Large intestine (tissue), 3 donors: ENCODE measurements around the gene DPM2. TPM values are rescaled to one million over a fixed set of nuclear protein-coding genes. Genes with fewer than 3 reads are reported as not detected.

Experiments used
- DNase-seq, 2 donors: peaks; one replicate each; pipeline versions ENCODE4 v3.0.0 to v3.0.0-alpha.2; 2013
- H3K27ac ChIP-seq: one replicate; pipeline ENCODE4 v1.5.1; 2013; ENCODE audit warnings: low read length
- H3K27me3 ChIP-seq: 2 replicates; pipeline ENCODE4 v1.6.1; 2013; ENCODE audit warnings: low read length; ENCODE audit not compliant: control insufficient read depth, insufficient read depth
- H3K36me3 ChIP-seq: 2 replicates; pipeline ENCODE4 v1.6.1; 2013; ENCODE audit warnings: low read length; ENCODE audit not compliant: control insufficient read depth, insufficient read depth
- H3K4me1 ChIP-seq: one replicate; pipeline ENCODE4 v1.6.1; 2013; ENCODE audit warnings: low read length; ENCODE audit not compliant: control insufficient read depth, insufficient read depth
- H3K4me3 ChIP-seq: one replicate; pipeline ENCODE4 v1.5.1; 2013; ENCODE audit warnings: low read length
- H3K9me3 ChIP-seq: one replicate; pipeline ENCODE4 v1.6.1; 2013; ENCODE audit warnings: mild to moderate bottlenecking, low read depth, low read length, moderate library complexity; ENCODE audit not compliant: control insufficient read depth
- WGBS: methylation state at CpG from one replicate; pipeline ENCODE4 v1.1.5; 2013; ENCODE audit warnings: low lambda C conversion rate; ENCODE audit not compliant: insufficient coverage; 5-methylcytosine and 5-hydroxymethylcytosine counted together
- polyA plus RNA-seq: library from polyadenylated mRNA; unstranded; fragments of 120-200 nt; gene quantifications from one replicate; pipeline ENCODE4 v1.2.1, GENCODE V29; 2013

Gene DPM2
- polyA plus RNA-seq, 1 donor, result 33.2 TPM

DNA sequence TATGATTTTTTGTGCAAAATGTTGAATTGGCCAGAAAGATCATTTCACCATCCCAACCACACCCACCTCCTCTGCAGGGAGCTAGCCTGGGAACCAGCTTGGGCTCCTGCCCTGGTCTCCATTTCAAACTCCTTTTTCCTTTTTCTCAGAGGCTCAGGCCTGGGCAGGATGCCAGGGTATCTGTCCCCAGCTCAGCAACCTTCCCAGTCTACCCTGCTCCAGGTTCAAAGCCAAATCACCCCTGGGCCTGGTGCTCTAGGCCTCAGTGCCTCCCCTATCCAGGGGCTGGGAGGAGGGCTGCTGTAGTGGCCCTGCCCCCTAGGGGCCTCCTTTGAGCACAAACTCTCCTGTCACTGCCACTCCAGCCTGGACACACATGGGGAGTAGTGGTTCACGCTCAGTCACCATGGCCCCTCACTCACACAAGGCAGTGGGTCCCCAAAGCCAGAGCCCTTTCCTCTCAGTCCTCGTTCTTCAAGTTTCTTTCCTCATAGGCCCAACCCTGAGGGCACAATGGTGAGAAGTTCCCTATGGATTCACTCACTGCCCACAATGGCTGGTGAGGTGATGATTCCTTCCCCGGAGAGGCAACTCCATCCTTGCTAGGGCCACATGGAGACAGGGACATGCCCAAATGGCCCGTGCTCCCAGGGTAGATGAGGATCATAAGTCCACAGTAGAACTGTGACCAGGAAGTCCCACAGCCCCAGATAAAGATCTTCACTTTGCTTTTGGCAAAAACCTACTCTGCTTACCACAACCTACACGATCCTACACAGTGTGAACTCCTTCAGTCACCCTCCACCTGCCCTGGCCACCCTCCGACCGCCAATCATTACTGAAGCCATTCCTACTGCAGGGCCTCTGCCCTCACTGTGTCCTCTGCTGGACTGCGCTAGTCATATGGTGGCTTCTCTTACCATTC is 19.2 kb downstream of the DPM2 start:
- no peak for DNase-seq
- peaks cover 3% of the 10 kb centered on the region for H3K9me3 ChIP-seq
- no peak overlapping the region for H3K27ac ChIP-seq
- H3K4me1 ChIP-seq, result peaks cover 33% of the 10 kb centered on the region
- H3K4me3 ChIP-seq, result no peak overlapping the region
- H3K27me3 ChIP-seq, result peaks cover 17% of the 10 kb centered on the region
- H3K36me3 ChIP-seq, result no peaks in the 10 kb centered on the region
- WGBS, result no CpG with 5 or more reads among the region's 8 CpGs

DNA sequence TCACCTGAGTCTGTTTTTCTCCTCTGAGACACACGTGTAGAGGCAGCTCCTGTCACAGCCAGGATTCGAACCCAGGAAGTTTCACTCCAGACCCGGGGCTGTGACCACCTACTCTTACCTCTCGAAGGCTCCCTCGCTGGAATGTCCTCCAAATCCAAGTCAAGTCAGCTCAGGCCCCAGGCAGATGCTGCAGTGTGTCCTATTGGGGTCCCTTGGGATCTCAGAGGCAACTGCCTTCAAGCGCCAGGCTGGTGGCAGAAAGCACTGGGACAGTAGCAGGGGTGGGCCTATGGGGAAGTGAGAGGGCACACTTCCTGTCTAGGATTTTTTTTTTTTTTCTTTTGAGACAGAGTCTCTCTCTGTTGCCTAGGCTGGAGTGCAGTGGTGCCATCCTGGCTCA is 20.1 kb downstream of the DPM2 start:
- no peaks in the 10 kb centered on the region for H3K36me3 ChIP-seq
- H3K4me1 ChIP-seq, result peaks cover 36% of the 10 kb centered on the region
- no peak for DNase-seq
- H3K27me3 ChIP-seq, result peaks cover 10% of the 10 kb centered on the region
- WGBS, result no CpG with 5 or more reads among the region's 6 CpGs
- peaks cover 3% of the 10 kb centered on the region for H3K9me3 ChIP-seq
- no peak overlapping the region for H3K4me3 ChIP-seq
- H3K27ac ChIP-seq, result no peak overlapping the region

DNA sequence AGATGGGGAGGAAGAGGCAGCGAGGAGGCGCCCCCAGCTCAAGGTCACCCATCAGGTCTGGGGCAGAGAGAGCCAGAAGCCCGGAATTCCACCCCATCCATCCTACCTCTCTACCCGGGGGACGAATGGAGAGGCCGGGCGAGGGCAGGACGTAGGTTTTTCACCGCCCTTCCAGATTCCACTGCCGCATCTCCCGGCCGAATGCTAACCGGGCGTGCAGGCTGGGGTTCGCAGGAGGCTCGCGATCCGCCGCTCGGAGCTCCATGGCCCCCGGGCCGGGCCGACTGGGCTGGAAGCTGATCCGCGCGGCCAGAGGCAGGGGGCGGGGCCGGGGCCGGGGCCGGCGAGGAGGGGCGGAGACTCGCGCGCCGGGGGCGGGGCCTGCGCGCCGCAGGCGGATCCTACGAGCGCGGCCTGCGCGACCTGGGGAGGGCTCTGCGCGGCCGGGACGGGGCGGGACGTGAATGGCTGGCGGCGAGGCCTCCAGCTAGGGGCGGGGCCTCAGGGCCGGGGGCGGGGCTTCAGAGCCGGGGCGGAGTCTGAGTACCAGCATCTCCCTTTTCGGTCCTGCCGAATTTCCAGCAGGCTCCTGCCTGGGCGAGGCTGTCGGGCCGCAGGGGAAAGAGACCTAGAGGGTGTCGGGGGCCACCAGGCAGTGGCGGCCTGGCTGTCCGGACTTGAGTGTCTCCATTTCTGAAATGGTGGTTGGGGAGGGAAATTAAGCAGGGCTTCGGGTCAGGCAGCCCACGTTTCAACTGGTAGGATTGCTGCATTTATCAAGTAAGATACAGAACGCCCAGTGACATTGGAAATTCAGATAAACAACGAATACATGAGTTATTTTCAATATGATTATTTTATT is 20.7 kb downstream of the DPM2 start, which contains the start of gene ST6GALNAC4:
Gene ST6GALNAC4 (minus strand): TSS at position 322 of the 862 bp plus-strand sequence. CDS start 622 bp downstream, outside the sequence.
- no CpG with 5 or more reads among the region's 71 CpGs for WGBS
- Histone ChIP-seq H3K4me1 (peaks cover 38% of the 10 kb centered on the region), H3K36me3 (peaks cover under 1% of the 10 kb centered on the region), H3K4me3 (peak within 1 kb of the TSS; percentile 64), H3K27ac (no peak within 1 kb of the TSS), H3K9me3 (peaks cover 6% of the 10 kb centered on the region), H3K27me3 (peaks cover 7% of the 10 kb centered on the region)
- peak; percentile 88 to 91 for DNase-seq

DNA sequence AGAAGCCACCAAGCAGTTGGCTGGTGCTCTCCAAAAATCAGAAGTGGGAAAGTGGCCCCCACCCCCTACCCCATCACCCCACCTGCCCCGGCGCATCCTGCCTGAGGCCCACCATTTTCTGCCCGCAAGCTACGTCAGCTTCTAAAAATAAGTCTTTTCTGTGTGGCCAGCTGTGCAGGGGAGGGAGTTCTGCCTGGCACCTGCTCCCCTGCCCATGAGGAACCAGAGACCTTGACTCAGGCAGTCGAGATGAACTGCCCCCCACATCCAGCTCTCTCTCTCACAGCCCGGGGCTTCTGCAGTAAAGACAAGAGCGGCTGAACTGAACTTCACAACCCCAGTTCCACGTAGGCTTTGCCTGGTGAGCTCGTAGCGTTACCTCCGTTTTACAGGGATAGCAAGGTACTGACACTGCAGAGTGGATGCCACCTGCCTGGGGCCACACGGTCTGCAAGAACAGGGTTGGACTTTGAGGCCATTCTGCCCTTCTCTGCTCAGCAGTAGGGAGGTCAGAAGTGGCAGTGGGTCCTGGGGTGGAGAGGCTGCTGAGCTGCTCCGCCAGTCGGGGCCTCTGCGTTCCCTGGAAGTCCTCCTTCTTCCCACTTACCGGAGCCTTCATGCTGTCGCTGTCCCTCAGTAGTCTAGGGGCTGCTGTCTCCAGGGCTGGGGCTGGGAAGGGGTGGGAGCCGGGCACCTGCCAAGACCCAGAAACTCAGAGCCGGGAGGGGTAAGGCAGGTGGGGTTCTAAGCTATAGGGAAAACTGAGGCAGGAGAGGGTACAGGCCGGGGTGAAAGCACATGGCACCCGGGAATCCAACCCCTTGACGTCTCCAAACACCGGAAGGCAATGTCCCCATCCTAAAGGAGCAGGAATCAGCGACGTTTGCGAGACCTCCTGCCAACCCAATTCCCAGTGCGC is 21.6 kb downstream of the DPM2 start:
- peaks cover 3% of the 10 kb centered on the region for H3K27me3 ChIP-seq
- DNase-seq, result peak in 1 of 2 donors; percentile 56
- H3K4me3 ChIP-seq, result peak overlapping the region; percentile 64
- peaks cover 34% of the 10 kb centered on the region for H3K4me1 ChIP-seq
- peaks cover 3% of the 10 kb centered on the region for H3K9me3 ChIP-seq
- WGBS, result no CpG with 5 or more reads among the region's 27 CpGs
- H3K36me3 ChIP-seq, result peaks cover 2% of the 10 kb centered on the region
- H3K27ac ChIP-seq, result no peak overlapping the region

DNA sequence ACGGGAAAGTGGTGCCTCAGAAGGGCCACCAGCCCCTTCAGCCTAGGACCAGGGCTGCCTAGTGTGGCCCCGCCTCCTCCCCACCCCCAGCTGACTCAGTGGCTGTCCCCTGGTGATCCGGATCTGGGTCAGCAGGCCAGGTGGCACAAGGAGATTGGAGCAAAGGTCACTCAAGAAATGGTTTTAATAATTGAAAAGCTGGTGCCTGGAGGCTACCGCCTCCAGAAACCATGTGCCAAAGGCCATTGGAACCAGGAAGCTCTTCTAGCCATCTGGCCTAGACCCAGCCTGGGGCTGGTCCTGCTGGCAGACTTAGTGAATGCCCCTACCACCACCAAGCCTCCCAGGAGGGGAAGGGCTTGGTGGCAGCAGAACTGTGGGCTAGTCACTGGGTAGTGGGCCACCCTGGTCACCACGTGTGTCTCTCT is 22.3 kb downstream of the DPM2 start:
- H3K9me3 ChIP-seq, result peaks cover 3% of the 10 kb centered on the region
- peaks cover 2% of the 10 kb centered on the region for H3K36me3 ChIP-seq
- H3K4me3 ChIP-seq, result no peak overlapping the region
- WGBS, result no CpG with 5 or more reads among the region's 5 CpGs
- peaks cover 34% of the 10 kb centered on the region for H3K4me1 ChIP-seq
- no peak for DNase-seq
- peaks cover 6% of the 10 kb centered on the region for H3K27me3 ChIP-seq
- H3K27ac ChIP-seq, result no peak overlapping the region

DNA sequence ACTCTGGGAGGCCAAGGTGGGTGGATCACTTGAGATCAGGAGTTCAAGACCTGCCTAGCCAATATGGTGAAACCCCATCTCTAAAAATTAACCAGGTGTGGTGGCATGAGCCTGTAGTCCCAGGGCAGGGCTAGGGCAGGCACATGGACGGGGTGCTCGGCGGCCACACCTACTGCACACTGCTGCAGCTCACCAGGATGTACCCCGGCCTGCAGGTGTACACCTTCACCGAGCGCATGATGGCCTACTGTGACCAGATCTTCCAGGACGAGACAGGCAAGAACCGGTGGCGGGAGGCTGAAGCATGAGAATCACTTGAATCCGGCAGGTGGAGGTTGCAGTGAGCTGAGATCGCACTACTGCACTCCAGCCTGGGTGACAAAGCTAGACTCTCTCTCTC is 24.0 kb downstream of the DPM2 start:
- H3K4me1 ChIP-seq, result peaks cover 34% of the 10 kb centered on the region
- H3K9me3 ChIP-seq, result peaks cover 3% of the 10 kb centered on the region
- no peak overlapping the region for H3K27ac ChIP-seq
- peaks cover 2% of the 10 kb centered on the region for H3K36me3 ChIP-seq
- H3K4me3 ChIP-seq, result no peak overlapping the region
- DNase-seq, result no peak
- peaks cover 8% of the 10 kb centered on the region for H3K27me3 ChIP-seq
- no CpG with 5 or more reads among the region's 11 CpGs for WGBS

DNA sequence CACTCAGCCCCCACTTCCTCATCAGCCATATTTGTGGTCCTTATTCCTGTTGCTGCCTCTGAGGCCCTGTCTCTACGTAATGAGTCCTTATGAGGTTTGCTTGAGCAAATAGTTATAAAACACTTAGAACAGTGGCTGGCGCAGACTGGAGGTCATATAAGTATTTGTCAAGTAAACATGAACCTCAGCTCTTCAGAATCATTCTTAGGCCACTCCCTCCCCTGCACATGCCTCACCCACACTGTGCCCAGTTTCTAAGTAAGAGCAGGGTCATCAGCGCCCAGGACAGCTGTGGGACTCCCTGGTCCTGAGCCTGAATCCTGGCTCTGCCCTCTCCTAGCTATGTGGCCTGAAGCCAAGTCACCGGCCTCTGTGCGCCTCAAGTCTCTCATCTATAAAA is 24.8 kb downstream of the DPM2 start:
- peaks cover 8% of the 10 kb centered on the region for H3K27me3 ChIP-seq
- H3K4me3 ChIP-seq, result no peak overlapping the region
- H3K36me3 ChIP-seq, result peaks cover 2% of the 10 kb centered on the region
- H3K9me3 ChIP-seq, result peaks cover 3% of the 10 kb centered on the region
- no CpG with 5 or more reads among the region's 5 CpGs for WGBS
- peaks cover 34% of the 10 kb centered on the region for H3K4me1 ChIP-seq
- no peak overlapping the region for H3K27ac ChIP-seq
- DNase-seq, result peak; percentile 73 to 91

DNA sequence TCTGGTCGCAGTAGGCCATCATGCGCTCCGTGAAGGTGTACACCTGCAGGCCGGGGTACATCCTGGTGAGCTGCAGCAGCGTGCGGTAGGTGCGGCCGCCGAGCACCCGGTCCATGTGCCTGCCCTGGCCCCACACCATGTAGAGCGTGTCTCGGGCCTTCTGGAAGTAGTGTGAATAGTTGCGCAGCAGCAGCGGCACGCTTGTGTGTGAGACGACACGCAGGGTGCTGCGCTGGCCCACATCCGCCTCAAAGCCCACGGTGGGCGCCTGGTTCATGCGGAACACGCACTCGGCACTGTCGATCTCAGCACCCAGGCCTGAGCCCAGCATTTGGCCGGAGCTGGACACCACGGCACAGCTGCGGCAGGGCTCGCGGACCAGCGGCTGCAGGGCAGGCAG is 25.4 kb downstream of the DPM2 start:
- DNase-seq, result no peak
- Histone ChIP-seq H3K27me3 (peaks cover 5% of the 10 kb centered on the region), H3K4me1 (peaks cover 30% of the 10 kb centered on the region), H3K9me3 (peaks cover 3% of the 10 kb centered on the region), H3K4me3 (no peak overlapping the region), H3K27ac (no peak overlapping the region), H3K36me3 (peaks cover 2% of the 10 kb centered on the region)
- WGBS, result no CpG with 5 or more reads among the region's 31 CpGs

DNA sequence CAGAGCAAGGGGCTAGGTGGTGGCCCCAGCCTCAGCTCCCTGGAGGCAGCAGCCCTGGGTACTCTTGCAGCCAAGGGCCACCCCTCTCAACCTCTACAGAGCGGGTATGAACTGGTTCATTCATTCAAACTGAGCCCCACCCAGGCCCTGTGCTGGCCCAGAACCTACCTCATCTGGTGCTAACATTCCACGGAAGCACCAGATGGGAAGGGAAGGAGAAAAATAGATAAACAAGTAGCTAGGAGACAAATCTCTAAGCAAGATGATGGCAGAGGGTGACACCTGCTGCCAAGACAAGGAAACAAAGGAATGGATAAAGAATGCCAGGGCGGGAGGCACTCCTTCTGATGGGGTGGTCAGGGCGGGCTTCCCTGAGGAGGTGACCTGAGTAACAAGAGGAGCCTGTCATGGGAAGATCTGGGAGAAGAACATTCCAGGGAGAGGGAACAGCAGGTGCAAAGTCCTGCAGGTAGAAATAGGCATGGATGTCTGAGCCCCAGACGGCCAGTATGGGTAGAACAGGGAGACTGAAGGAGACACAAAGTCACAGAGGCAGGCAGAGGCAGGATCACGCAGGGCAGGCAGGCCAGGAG is 26.9 kb downstream of the DPM2 start:
- no peak for DNase-seq
- peaks cover 5% of the 10 kb centered on the region for H3K27me3 ChIP-seq
- WGBS, result 67% methylated on average over 3 of the region's 6 CpGs
- peaks cover 3% of the 10 kb centered on the region for H3K9me3 ChIP-seq
- H3K27ac ChIP-seq, result no peak overlapping the region
- H3K4me3 ChIP-seq, result no peak overlapping the region
- peaks cover 17% of the 10 kb centered on the region for H3K4me1 ChIP-seq
- peaks cover 2% of the 10 kb centered on the region for H3K36me3 ChIP-seq
